Kidney (tissue), 14 donors: ENCODE measurements around the gene GIT1. TPM values are rescaled to one million over a fixed set of nuclear protein-coding genes. Genes with fewer than 3 reads are reported as not detected.
"Not testable (repeated sequence)": the region's sequence is repeated elsewhere in the genome, so short reads cannot be mapped to it uniquely, and the experiment has no call there.

Source experiments
- DNase-seq, 5 donors: peaks; one replicate each; pipeline ENCODE4 v3.0.0-alpha.2; 2013 to 2020
- FAIRE-seq: peaks from 2 replicates; lab custom pipeline; 2012; peaks lifted over from hg19 to GRCh38; lab: Jason Lieb, UNC
- H3K27ac ChIP-seq, 2 donors: one replicate each; pipeline ENCODE4 v1.7.0; 2013; ENCODE audit warnings: low read depth in 2 of 2, low read length in 2 of 2, inconsistent platforms in 1 of 2
- H3K27me3 ChIP-seq: one replicate; pipeline ENCODE4 v1.7.1; 2013; ENCODE audit warnings: low read length, inconsistent platforms; ENCODE audit not compliant: control insufficient read depth, insufficient read depth
- H3K36me3 ChIP-seq, 3 donors: one replicate each; pipeline versions ENCODE4 v1.7.0 to v1.7.1; 2013; ENCODE audit warnings: low read length in 3 of 3, control low read depth in 1 of 3, inconsistent platforms in 1 of 3; ENCODE audit not compliant: insufficient read depth in 3 of 3, control insufficient read depth in 2 of 3
- H3K4me1 ChIP-seq, 3 donors: one replicate each; pipeline versions ENCODE4 v1.7.0 to v1.7.1; 2013; ENCODE audit warnings: low read length in 3 of 3, inconsistent platforms in 1 of 3, low read depth in 1 of 3; ENCODE audit not compliant: control insufficient read depth in 2 of 3, insufficient read depth in 2 of 3
- H3K4me3 ChIP-seq, 3 donors: one replicate each; pipeline versions ENCODE4 v1.7.0 to v1.8.1; 2013; ENCODE audit warnings: low read length in 3 of 3, control low read depth in 1 of 3, inconsistent platforms in 1 of 3
- H3K9ac ChIP-seq, 3 donors: one replicate each; pipeline versions ENCODE4 v1.7.0 to v1.7.1; 2013; ENCODE audit warnings: low read length in 3 of 3, control low read depth in 1 of 3, inconsistent platforms in 1 of 3
- H3K9me3 ChIP-seq, 3 donors: one replicate each; pipeline versions ENCODE4 v1.7.0 to v1.7.1; 2013; ENCODE audit warnings: low read length in 3 of 3, control low read depth in 1 of 3, inconsistent platforms in 1 of 3; ENCODE audit not compliant: control insufficient read depth in 2 of 3, insufficient read depth in 1 of 3
- intact Hi-C: fragments of 100-400 bp; cut with DNase I; formaldehyde crosslinking; loops from one replicate; pipeline ENCODE4 v1.11.1; 2022
- polyA plus RNA-seq: library from polyadenylated mRNA; stranded (reverse); fragments of 350-450 nt; fragmentation: Illumina TruSeq; extraction: RNeasy Lipid Tissue Mini Kit (QIAGEN cat#74804); gene quantifications from one replicate; pipeline ENCODE4 v1.2.3, GENCODE V29; 2014; ENCODE audit warnings: low read depth, low replicate concordance; ENCODE audit not compliant: insufficient read depth
- total RNA-seq: library from RNA; stranded (reverse); fragmentation: NEBNext Ultra II Directional; extraction: Animal tissue kit (Norgen Biotek cat#: 25700); gene quantifications from one replicate; pipeline ENCODE4 v1.2.1, GENCODE V29; 2021
- TF ChIP-seq, protein P1 (sequence below): IDR thresholded peaks from 3 replicates; pipeline ENCODE4 v1.5.1; 2012; ENCODE audit warnings: mild to moderate bottlenecking, moderate library complexity, borderline replicate concordance; ENCODE audit not compliant: insufficient read depth; ENCODE audit errors: extremely low read depth
- donor health status: control.
- donor health status: control.
- donor health status: control.
- donor health status: control.
- donor health status: control.
- donor health status: DM: yes; HTN: yes; CAD: no.
- donor health status: Normal renal cell carcinoma (clear cell type).

Gene GIT1
- total and polyA plus RNA-seq, 2 donors from 2014 or later, result 21.4 to 41.9 TPM

DNA sequence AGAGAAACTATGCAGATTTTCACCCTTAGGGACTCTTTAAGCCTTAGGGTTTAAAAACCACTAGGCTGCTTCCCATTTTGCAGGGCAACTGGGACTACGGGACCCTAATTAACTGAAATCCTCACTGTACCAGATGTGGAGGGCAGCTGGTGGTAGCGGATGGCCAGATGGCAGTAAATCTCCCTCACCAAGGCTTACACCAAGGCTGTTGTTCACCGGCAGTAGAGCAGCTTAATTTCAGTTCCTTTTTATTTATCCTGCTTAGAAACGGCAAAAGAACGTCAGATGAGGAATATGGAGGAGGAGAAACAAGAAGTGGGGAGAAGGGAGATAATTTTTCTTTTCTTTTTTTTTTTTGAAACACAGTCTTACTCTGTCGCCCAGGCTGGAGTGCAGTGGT lies 29.1 kb downstream of the GIT1 start:
- Histone ChIP-seq H3K9me3 (no peaks in the 10 kb centered on the region), H3K27me3 (no peaks in the 10 kb centered on the region), H3K36me3 (peaks cover 0 to 5% (median 4%) of the 10 kb centered on the region in 3 donors), H3K4me3 (no peak overlapping the region), H3K27ac (no peak overlapping the region), H3K4me1 (peaks cover 0 to 14% (median 13%) of the 10 kb centered on the region in 3 donors), H3K9ac (no peak overlapping the region)
- FAIRE-seq (no peak), DNase-seq (peak in 3 of 5 donors; percentile 23 to 37 (median 31))
- intact Hi-C loops, result no loop called here
- TF ChIP-seq, protein P1, sequence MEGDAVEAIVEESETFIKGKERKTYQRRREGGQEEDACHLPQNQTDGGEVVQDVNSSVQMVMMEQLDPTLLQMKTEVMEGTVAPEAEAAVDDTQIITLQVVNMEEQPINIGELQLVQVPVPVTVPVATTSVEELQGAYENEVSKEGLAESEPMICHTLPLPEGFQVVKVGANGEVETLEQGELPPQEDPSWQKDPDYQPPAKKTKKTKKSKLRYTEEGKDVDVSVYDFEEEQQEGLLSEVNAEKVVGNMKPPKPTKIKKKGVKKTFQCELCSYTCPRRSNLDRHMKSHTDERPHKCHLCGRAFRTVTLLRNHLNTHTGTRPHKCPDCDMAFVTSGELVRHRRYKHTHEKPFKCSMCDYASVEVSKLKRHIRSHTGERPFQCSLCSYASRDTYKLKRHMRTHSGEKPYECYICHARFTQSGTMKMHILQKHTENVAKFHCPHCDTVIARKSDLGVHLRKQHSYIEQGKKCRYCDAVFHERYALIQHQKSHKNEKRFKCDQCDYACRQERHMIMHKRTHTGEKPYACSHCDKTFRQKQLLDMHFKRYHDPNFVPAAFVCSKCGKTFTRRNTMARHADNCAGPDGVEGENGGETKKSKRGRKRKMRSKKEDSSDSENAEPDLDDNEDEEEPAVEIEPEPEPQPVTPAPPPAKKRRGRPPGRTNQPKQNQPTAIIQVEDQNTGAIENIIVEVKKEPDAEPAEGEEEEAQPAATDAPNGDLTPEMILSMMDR, result no peak

DNA sequence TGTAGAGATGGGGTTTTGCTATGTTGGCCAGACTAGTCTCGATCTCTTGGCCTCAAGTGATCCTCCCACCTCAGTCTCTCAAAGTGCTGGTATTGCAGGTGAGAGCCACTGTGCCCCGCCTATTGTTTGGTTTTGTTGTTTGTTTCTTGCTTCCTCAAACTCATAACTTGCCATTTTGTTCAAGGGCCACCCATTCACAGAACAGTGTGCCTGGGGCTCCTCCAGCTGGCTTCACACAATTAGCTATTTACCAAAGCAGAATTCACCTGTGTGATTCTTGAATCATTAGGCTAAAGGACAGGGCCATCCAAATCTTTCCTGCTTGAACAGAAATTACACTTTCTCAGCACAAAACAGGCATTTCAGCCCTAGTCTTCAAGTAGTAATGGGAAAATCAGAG lies 29.8 kb downstream of the GIT1 start:
- no peaks in the 10 kb centered on the region for H3K9me3 ChIP-seq
- peaks cover 0 to 19% (median 15%) of the 10 kb centered on the region in 3 donors for H3K4me1 ChIP-seq
- no peaks in the 10 kb centered on the region for H3K27me3 ChIP-seq
- intact Hi-C loops, result no loop called here
- no peak overlapping the region for H3K27ac ChIP-seq
- FAIRE-seq, result no peak
- no peak for DNase-seq
- TF ChIP-seq, protein P1, result no peak
- no peak overlapping the region for H3K4me3 ChIP-seq
- peaks cover 0 to 5% (median 4%) of the 10 kb centered on the region in 3 donors for H3K36me3 ChIP-seq
- H3K9ac ChIP-seq, result no peak overlapping the region

DNA sequence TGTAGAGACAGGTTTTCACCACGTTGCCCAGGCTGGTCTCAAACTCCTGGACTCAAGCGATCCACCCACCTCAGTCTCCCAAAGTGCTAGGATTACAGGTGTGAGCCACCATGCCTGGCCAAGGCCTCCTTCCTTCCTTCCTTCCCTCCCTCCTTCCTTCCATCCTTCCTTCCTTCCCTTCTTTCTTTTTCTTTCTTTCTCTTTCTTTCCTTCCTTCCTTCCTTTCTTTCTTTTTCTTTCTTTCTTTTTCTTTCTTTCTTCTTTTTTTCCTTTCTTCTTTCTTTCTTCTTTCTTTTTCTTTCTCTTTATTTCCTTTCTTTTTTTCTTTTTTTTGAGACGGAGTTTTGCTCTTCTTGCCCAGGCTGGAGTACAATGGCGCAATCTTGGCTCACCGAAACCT lies 31.3 kb downstream of the GIT1 start:
- H3K9me3 ChIP-seq, DNase-seq, H3K9ac ChIP-seq, H3K27ac ChIP-seq, intact Hi-C loops, FAIRE-seq, H3K36me3 ChIP-seq, H3K4me3 ChIP-seq, H3K27me3 ChIP-seq: not testable (repeated sequence)
- peaks cover 0 to 15% (median 11%) of the 10 kb centered on the region in 3 donors for H3K4me1 ChIP-seq

DNA sequence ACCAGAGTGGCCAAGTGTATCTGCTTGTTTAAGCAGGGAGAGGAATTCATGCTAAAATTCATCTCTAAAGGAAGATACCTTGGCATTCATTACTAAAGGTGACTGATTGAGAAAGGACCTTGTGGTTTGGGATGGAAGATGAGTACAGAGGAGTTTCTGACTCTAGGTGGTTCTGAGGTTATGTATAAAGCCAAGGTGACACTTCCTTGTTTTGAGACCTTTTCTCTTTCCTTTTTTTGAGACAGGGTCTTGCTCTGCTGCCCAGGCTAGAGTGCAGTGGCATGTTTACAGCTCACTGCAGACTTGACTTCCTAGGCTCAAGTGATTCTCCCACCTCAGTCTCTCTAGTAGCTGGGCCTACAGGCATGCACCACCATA lies 31.7 kb downstream of the GIT1 start:
- Histone ChIP-seq H3K4me3 (no peak overlapping the region), H3K36me3 (peaks cover 0 to 5% (median 4%) of the 10 kb centered on the region in 3 donors), H3K27ac (no peak overlapping the region), H3K4me1 (peaks cover 0 to 15% (median 11%) of the 10 kb centered on the region in 3 donors), H3K27me3 (no peaks in the 10 kb centered on the region), H3K9ac (no peak overlapping the region), H3K9me3 (no peaks in the 10 kb centered on the region)
- TF ChIP-seq, protein P1, result no peak
- intact Hi-C loops, result no loop called here
- FAIRE-seq (no peak), DNase-seq (no peak)
